Upper lobe of right lung (tissue), 1 donor: ENCODE results near the gene METTL2A. TPM values are rescaled to one million over a fixed set of nuclear protein-coding genes. Genes with fewer than 3 reads are reported as not detected.
"Not testable (repeated sequence)": the region's sequence is repeated elsewhere in the genome, so short reads cannot be mapped to it uniquely, and the experiment has no call there.

ENCODE experiments used
- ATAC-seq: fragments of 200-7000 bp; cut with Tn5 transposase; one replicate; pipeline ENCODE4 v1.9.1; 2020; ENCODE audit warnings: mild to moderate bottlenecking, moderate library complexity
- DNase-seq: peaks from one replicate; pipeline ENCODE4 v3.0.0-alpha.2; 2020
- H3K27ac ChIP-seq: fragments of 200-600 bp; one replicate; pipeline ENCODE4 v1.8.0; 2022
- H3K27me3 ChIP-seq: fragments of 200-600 bp; one replicate; pipeline ENCODE4 v1.8.0; 2022; ENCODE audit warnings: mild to moderate bottlenecking
- H3K36me3 ChIP-seq: fragments of 200-600 bp; one replicate; pipeline ENCODE4 v1.8.0; 2022
- H3K4me1 ChIP-seq: fragments of 200-600 bp; one replicate; pipeline ENCODE4 v1.8.0; 2022
- H3K4me3 ChIP-seq: fragments of 200-600 bp; one replicate; pipeline ENCODE4 v1.8.0; 2022; ENCODE audit warnings: mild to moderate bottlenecking
- H3K9me3 ChIP-seq: fragments of 200-600 bp; one replicate; pipeline ENCODE4 v1.8.0; 2022
- CTCF ChIP-seq: fragments of 200-600 bp; IDR thresholded peaks from one replicate; pipeline ENCODE4 v1.8.0; 2022; ENCODE audit warnings: antibody characterized with exemption
- intact Hi-C: fragments of 100-400 bp; cut with DNase I; formaldehyde crosslinking; loops from one replicate; pipeline ENCODE4 v1.11.0; 2022
- total RNA-seq: library from RNA; stranded (reverse); fragmentation: NEBNext Ultra II Directional; extraction: Animal tissue kit (Norgen Biotek cat#: 25700); gene quantifications from one replicate; pipeline ENCODE4 v1.2.1, GENCODE V29; 2021
- donor health status: DM: no; HTN: yes; CAD: no; lungs with severe emphysema.

Gene METTL2A
- total RNA-seq, 1 donor from 2014 or later = 17.6 TPM

DNA sequence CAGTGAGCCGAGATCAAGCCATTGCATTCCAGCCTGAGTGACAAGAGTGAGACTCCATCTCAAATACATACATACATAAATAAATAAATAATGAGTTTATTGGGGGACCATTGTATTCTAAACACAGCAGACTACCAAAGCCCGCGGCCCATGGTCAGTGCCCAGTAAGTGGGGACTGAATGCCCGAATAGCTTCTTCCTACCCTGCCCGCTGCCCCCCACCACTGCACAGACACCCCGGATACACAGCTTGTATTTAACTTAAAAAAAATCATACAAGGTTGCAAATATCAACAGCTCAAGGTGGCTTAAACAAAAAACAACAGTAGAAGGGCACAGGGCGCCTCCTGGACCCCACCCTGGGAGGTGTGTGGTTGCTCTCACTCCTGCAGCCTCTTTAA, 32.3 kb downstream of the METTL2A start:
- no peak overlapping the region for H3K27ac ChIP-seq
- H3K9me3 ChIP-seq = no peaks in the 10 kb centered on the region
- TF ChIP-seq CTCF = no peak
- no peaks in the 10 kb centered on the region for H3K36me3 ChIP-seq
- H3K4me1 ChIP-seq = no peaks in the 10 kb centered on the region
- DNase-seq = no peak
- intact Hi-C loops = no loop called here
- H3K27me3 ChIP-seq = no peaks in the 10 kb centered on the region
- ATAC-seq = no peak
- no peak overlapping the region for H3K4me3 ChIP-seq

GRCh38 chr17:62458483-62458882, 34.8 kb downstream of the METTL2A start:
- H3K4me3 ChIP-seq, intact Hi-C loops, H3K27me3 ChIP-seq, H3K4me1 ChIP-seq, ATAC-seq, H3K27ac ChIP-seq, DNase-seq, H3K9me3 ChIP-seq, H3K36me3 ChIP-seq: not testable (repeated sequence)

DNA sequence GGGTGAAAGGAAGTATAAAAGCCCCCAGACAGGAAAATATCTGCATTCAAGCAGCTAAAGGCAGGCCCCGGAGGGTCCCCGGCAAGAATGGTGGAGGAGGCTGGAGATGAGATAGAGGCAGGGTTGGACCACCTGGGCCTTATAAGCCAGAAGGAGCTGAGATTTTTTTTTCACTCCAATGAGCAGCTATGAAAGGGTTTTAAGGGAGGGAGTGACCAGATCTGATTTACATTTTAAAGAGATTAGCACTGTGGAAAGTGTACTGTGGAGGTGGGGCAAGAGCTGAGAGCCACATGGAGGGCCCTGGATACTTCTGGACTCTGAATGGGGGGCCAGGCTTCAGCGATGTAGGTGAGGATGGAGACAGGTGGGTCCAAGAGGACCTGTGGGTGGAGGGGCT, 40.7 kb downstream of the METTL2A start:
- H3K4me3 ChIP-seq, H3K27ac ChIP-seq, intact Hi-C loops, DNase-seq, H3K27me3 ChIP-seq, H3K36me3 ChIP-seq, H3K4me1 ChIP-seq, H3K9me3 ChIP-seq: not testable (repeated sequence)
- ATAC-seq = peak; percentile 10

DNA sequence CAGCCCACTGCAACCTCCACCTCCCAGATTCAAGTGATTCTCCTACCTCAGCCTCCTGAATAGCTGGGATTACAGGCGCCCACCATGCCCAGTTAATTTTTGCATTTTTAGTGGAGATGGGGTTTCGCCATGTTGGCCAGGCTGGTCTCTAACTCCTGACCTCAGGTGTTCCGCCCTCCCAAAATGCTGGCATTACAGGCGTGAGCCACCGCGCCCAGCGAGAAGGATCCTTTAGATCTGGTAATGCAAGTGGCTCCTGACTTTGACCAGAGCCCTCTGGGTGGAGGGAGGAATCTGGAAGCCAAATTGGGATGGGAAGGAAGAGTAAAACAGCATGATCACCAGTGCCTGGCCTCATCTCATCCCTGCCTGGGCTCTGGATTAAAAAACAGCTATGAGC, 41.6 kb downstream of the METTL2A start:
- H3K4me3 ChIP-seq, H3K27ac ChIP-seq, H3K4me1 ChIP-seq, ATAC-seq, H3K36me3 ChIP-seq, DNase-seq, intact Hi-C loops, H3K9me3 ChIP-seq, H3K27me3 ChIP-seq: not testable (repeated sequence)

DNA sequence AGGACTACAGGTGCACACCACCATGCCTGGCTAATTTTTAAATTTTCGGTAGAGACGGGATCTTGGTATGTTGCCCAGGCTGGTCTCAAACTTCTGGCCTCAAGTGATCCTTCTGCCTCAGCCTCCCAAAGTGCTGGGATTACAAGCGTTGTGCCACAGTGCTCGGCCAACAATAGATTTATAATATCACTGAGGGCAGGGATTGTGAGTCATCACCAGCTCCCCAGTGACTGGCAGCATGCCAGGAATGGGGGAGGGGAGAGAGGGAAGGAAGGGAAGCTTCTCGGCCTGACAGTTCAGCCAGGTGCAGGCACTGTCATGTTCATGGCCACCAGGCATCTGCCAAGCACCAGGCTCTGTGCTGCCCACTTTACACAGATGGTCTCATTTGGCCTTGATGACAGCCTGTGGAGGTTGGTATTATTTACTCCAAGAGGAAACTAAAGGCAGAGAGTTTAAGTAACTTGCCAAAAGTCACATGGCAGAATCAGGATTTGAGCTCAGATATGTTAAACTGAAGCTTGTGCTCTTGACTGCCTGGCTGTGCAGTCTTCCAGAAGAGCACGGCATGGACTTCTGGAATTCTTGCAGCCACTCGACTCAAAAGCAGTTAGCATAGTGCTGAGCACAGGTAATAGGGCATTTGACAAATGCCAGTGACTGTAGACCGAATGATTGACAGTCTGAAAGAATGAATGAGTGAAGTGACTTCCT, 47.1 kb downstream of the METTL2A start:
- not testable (repeated sequence) for H3K4me3 ChIP-seq

DNA sequence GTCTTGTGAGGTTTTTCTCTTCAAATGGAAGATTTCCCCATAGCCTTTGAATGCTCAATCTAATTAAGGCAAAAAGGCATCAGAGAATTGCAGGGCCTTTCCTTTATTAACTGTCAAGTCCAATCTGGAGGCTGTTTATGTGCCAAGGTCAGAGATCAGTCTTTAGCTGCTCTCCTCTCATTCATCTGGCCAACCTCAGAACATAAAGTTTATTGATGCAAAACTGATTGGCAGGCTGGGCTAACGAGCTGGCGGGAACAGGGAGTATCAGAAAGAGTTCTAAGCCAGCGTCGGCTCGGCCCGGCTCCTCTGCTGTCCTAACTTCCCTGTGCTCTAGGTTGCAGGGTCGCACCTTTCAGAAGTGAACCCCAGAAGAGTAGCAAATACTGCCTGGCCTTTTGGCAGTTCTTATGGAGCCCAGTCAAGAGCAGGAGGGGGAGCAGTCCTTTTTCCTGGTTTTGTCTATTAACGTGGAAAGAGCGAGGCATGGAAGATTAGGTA, 47.7 kb downstream of the METTL2A start:
- peak; percentile 5 for DNase-seq
- H3K4me1 ChIP-seq, ATAC-seq, H3K36me3 ChIP-seq, H3K9me3 ChIP-seq, intact Hi-C loops, H3K4me3 ChIP-seq, H3K27ac ChIP-seq, H3K27me3 ChIP-seq: not testable (repeated sequence)

More for the DNA sequence above, 47.1 kb downstream of the METTL2A start:
- H3K4me1 ChIP-seq, H3K27me3 ChIP-seq, H3K27ac ChIP-seq, intact Hi-C loops, H3K36me3 ChIP-seq, H3K9me3 ChIP-seq: not testable (repeated sequence)
- peak; percentile 75 for ATAC-seq
- DNase-seq = peak; percentile 79

DNA sequence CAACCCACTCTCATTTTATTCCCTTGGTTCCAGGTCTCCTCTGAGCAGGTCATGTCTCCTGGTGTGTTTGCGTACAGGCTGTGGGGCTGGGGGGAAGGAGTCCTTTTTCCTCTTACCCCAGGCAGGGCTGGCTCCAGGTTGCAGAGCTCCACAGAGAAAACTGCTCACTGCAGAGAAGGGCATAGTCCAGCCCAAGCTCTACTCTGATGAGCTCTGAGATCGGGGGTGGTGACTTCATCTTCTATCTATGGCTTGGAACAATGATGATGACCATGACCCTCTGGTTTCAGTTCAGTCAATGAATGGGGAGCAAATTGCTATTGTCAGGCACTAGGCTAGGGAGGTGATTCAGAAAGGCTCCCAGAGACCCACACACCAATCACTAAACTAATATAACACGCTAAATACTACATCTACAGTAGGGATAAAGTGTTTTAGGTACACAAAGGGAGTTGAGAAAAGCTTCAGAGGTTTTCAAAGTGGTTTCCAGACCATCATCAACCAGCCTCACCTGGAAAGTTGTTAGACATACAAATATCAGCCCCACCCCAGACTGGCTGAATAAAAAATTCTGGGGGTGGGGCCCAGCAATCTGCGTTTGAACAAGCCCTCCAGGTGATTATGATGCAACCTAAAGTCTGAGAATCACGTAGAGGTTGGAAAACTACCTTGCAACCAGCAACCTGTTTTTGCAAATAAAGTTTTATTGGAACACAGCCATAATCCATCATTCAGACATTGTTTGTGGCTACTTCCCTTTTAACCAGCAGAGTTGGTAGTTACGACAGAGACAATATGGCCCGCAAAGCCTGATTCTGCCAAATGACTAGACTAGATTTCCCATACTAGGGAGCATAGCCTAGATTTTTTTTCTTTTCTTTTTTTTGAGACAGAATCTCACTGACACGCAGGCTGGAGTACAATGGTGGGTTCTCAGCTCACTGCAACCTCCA, 49.6 kb downstream of the METTL2A start:
- H3K27ac ChIP-seq, H3K9me3 ChIP-seq, H3K36me3 ChIP-seq, H3K27me3 ChIP-seq, ATAC-seq, H3K4me3 ChIP-seq, H3K4me1 ChIP-seq, intact Hi-C loops: not testable (repeated sequence)
- DNase-seq = peak; percentile 20

GRCh38 chr17:62477111-62477510, 53.4 kb downstream of the METTL2A start:
- H3K4me3 ChIP-seq = peak overlapping the region; percentile 63
- H3K4me1 ChIP-seq = peaks cover 15% of the 10 kb centered on the region
- H3K36me3 ChIP-seq = peaks cover 12% of the 10 kb centered on the region
- DNase-seq = peak; percentile 33
- H3K27ac ChIP-seq, intact Hi-C loops, ATAC-seq, H3K27me3 ChIP-seq, H3K9me3 ChIP-seq: not testable (repeated sequence)

GRCh38 chr17:62477718-62478408, 54.2 kb downstream of the METTL2A start:
- Histone ChIP-seq H3K4me3 (peak overlapping the region; percentile 63), H3K4me1 (peaks cover 22% of the 10 kb centered on the region), H3K36me3 (peaks cover 17% of the 10 kb centered on the region), H3K27ac (peak overlapping the region; percentile 84)
- H3K27me3 ChIP-seq, H3K9me3 ChIP-seq, intact Hi-C loops: not testable (repeated sequence)
- ATAC-seq (peak; percentile 56), DNase-seq (peak; percentile 80)
